HepG2 (cell line): ENCODE measurements around the gene EVA1A. TPM values are rescaled to one million over a fixed set of nuclear protein-coding genes. Genes with fewer than 3 reads are reported as not detected.

ENCODE experiments used
- ARID3A ChIP-seq: IDR thresholded peaks from 2 replicates; pipeline ENCODE4 v1.6.1; 2012; ENCODE audit warnings: low read depth, low read length, improper control_type of control experiment
- ARNT2 ChIP-seq: sonication (generic); formaldehyde crosslinking; IDR thresholded peaks from 2 replicates; pipeline ENCODE4 v1.8.0; 2022; ENCODE audit warnings: mild to moderate bottlenecking, low read depth, missing genetic modification reagents, moderate library complexity
- DMAP1 ChIP-seq: IDR thresholded peaks from 2 replicates; pipeline ENCODE4 v1.6.1; 2016
- HNRNPH1 ChIP-seq: fragments of 200-400 bp; formaldehyde crosslinking; optimal IDR thresholded peaks from 2 replicates; pipeline ENCODE3; 2017; ENCODE audit warnings: mild to moderate bottlenecking, low read depth, low read length
- HOXD1 ChIP-seq: sonication (generic); formaldehyde crosslinking; IDR thresholded peaks from 2 replicates; pipeline ENCODE4 v1.5.0; 2020; ENCODE audit warnings: missing genetic modification reagents
- MYPOP ChIP-seq: sonication (generic); formaldehyde crosslinking; IDR thresholded peaks from 2 replicates; pipeline ENCODE4 v1.8.1; 2023; ENCODE audit warnings: mild to moderate bottlenecking, moderate library complexity, missing genetic modification reagents
- MZF1 ChIP-seq: sonication (generic); formaldehyde crosslinking; IDR thresholded peaks from 2 replicates; pipeline ENCODE4 v1.8.1; 2023; ENCODE audit warnings: mild to moderate bottlenecking, missing genetic modification reagents, borderline replicate concordance
- NR2C2 ChIP-seq: sonication (generic); formaldehyde crosslinking; IDR thresholded peaks from 2 replicates; pipeline ENCODE4 v1.4.0; 2020; ENCODE audit warnings: missing genetic modification reagents, mild to moderate bottlenecking, moderate library complexity, borderline replicate concordance
- PLSCR1 ChIP-seq: sonication (generic); formaldehyde crosslinking; IDR thresholded peaks from 2 replicates; pipeline ENCODE4 v1.5.0; 2020; ENCODE audit warnings: missing genetic modification reagents, mild to moderate bottlenecking, borderline replicate concordance
- POLR2A ChIP-seq, 2 experiments: IDR thresholded peaks; 2 replicates each; pipeline ENCODE4 v1.6.1; 2011; ENCODE audit warnings: low read depth in 2 of 2, low read length in 2 of 2, mild to moderate bottlenecking in 1 of 2, moderate library complexity in 1 of 2; ENCODE audit not compliant: insufficient read depth in 1 of 2
- RELA ChIP-seq: sonication (generic); formaldehyde crosslinking; IDR thresholded peaks from 2 replicates; pipeline ENCODE4 v1.4.0; 2020; ENCODE audit warnings: missing genetic modification reagents
- SSRP1 ChIP-seq: IDR thresholded peaks from 2 replicates; pipeline ENCODE4 v1.6.1; 2016; ENCODE audit warnings: control low read depth
- TRIM22 ChIP-seq: fragments of 450-650 bp; IDR thresholded peaks from 2 replicates; pipeline ENCODE4 v1.6.1; 2017
- ZC3H13 ChIP-seq: sonication (generic); formaldehyde crosslinking; IDR thresholded peaks from 2 replicates; pipeline ENCODE4 v1.8.1; 2023; ENCODE audit warnings: mild to moderate bottlenecking, missing genetic modification reagents, moderate library complexity
- ZMYM2 ChIP-seq: sonication (generic); formaldehyde crosslinking; IDR thresholded peaks from 2 replicates; pipeline ENCODE4 v1.8.0; 2022; ENCODE audit warnings: mild to moderate bottlenecking, missing genetic modification reagents
- ZNF275 ChIP-seq: sonication (generic); formaldehyde crosslinking; IDR thresholded peaks from 2 replicates; pipeline ENCODE4 v1.8.0; 2022; ENCODE audit warnings: missing genetic modification reagents, mild to moderate bottlenecking, inconsistent platforms, borderline replicate concordance
- ZNF33B ChIP-seq: sonication (generic); formaldehyde crosslinking; IDR thresholded peaks from 2 replicates; pipeline ENCODE4 v1.5.1; 2020; ENCODE audit warnings: mild to moderate bottlenecking, missing genetic modification reagents
- ZNF367 ChIP-seq: sonication (generic); formaldehyde crosslinking; IDR thresholded peaks from 2 replicates; pipeline ENCODE4 v1.4.0; 2020; ENCODE audit warnings: missing genetic modification reagents, borderline replicate concordance
- ZNF460 ChIP-seq: sonication (generic); formaldehyde crosslinking; IDR thresholded peaks from 2 replicates; pipeline ENCODE4 v1.5.1; 2020; ENCODE audit warnings: missing genetic modification reagents, mild to moderate bottlenecking, borderline replicate concordance
- ZNF501 ChIP-seq: sonication (generic); formaldehyde crosslinking; IDR thresholded peaks from 2 replicates; pipeline ENCODE4 v1.5.1; 2020; ENCODE audit warnings: mild to moderate bottlenecking, moderate library complexity, missing genetic modification reagents
- ZNF567 ChIP-seq: sonication (generic); formaldehyde crosslinking; IDR thresholded peaks from 2 replicates; pipeline ENCODE4 v1.8.1; 2023; ENCODE audit warnings: mild to moderate bottlenecking, missing genetic modification reagents, borderline replicate concordance
- ZNF576 ChIP-seq: sonication (generic); formaldehyde crosslinking; IDR thresholded peaks from 2 replicates; pipeline ENCODE4 v1.4.0; 2020; ENCODE audit warnings: mild to moderate bottlenecking, missing genetic modification reagents
- ZNF713 ChIP-seq: sonication (generic); formaldehyde crosslinking; IDR thresholded peaks from 2 replicates; pipeline ENCODE4 v1.4.0; 2020; ENCODE audit warnings: mild to moderate bottlenecking, missing genetic modification reagents
- ZNF850 ChIP-seq: sonication (generic); formaldehyde crosslinking; conservative IDR thresholded peaks from 2 replicates; pipeline ENCODE4 v1.9.0; 2021; ENCODE audit warnings: mild to moderate bottlenecking, missing genetic modification reagents
- polyA plus RNA-seq, 8 experiments: library from polyadenylated mRNA; depleted of rRNA in 3 of 8; stranded (reverse) in 7 of 8; unstranded in 1 of 8; fragments of >200 nt; fragmentation: Illumina TruSeq in 4 of 8; extraction: Trizol in 4 of 8; gene quantifications; 2 replicates each; pipeline versions ENCODE4 v1.2.1 to v1.2.3, GENCODE V29; 2011 to 2016; ENCODE audit warnings: low read depth in 4 of 8, missing spikeins in 1 of 8, mixed read lengths in 1 of 8; ENCODE audit not compliant: insufficient read depth in 1 of 8
- total RNA-seq, 5 experiments: library from RNA; depleted of rRNA; stranded (reverse); fragments of >200 nt; fragmentation: Illumina TruSeq; extraction: Trizol; gene quantifications; 2 replicates each; pipeline ENCODE4 v1.2.3, GENCODE V29; 2016; ENCODE audit warnings: low read depth in 1 of 5

The EVA1A gene
- total and polyA plus RNA-seq, 2 of the 13 experiments (the other 11 are each of a cell fraction or from before 2014, with no cell fraction given): 57.5 to 57.8 TPM

- TF ChIP-seq ZNF33B (CRISPR knock-in tag) (0 out of 2 replicates have a peak, but pooled peaks have one; percentile 72), ZNF850 (0 out of 2 replicates have a peak, but pooled peaks have one; percentile 45), ZNF367 (CRISPR knock-in tag) (no peak), NR2C2 (no peak), ZNF275 (CRISPR knock-in tag) (no peak), SSRP1 (CRISPR knock-in tag) (no peak; the same call in 1 of the 2 replicates), PLSCR1 (CRISPR knock-in tag) (no peak; the same call in 1 of the 2 replicates), HNRNPH1 (no peak), ZNF576 (peak; percentile 46; the same call in 1 of the 2 replicates), ARNT2 (CRISPR knock-in tag) (0 out of 2 replicates have a peak, but pooled peaks have one; percentile 35), HOXD1 (CRISPR knock-in tag) (no peak), ZC3H13 (peak; percentile 70; the same call in 1 of the 2 replicates), ZNF460 (CRISPR knock-in tag) (no peak), POLR2A (IDR thresholded peaks at IDR 0.05; ENCODE audit: insufficient read depth in 1 of 2, low read depth in 2 of 2, low read length in 2 of 2) (peak in 1 of 2 experiments; percentile 27; a peak in 1 of 4 replicates), MYPOP (peak; percentile 66), RELA (CRISPR knock-in tag) (peak; percentile 85), ZNF567 (CRISPR knock-in tag) (peak; percentile 66; the same call in 1 of the 2 replicates), DMAP1 (CRISPR knock-in tag) (no peak; the same call in none of the 2 replicates), ARID3A (no peak), ZNF713 (CRISPR knock-in tag) (peak; percentile 56; the same call in 1 of the 2 replicates), TRIM22 (no peak), ZMYM2 (CRISPR knock-in tag) (no peak), MZF1 (CRISPR knock-in tag) (no peak), ZNF501 (CRISPR knock-in tag) (no peak; the same call in 1 of the 2 replicates)
These were observed 544 bp downstream of the EVA1A start (continued) for GRCh38 chr2:75560022-75560767.
